D721Med (cell line): ENCODE data around the gene RSU1.

ENCODE experiments used
- DNase-seq: peaks from one replicate; pipeline ENCODE4 v3.0.0; 2011; ENCODE audit warnings: low spot score; ENCODE audit not compliant: insufficient read length
- FAIRE-seq: peaks from 2 replicates; lab custom pipeline; 2011; peaks lifted over from hg19 to GRCh38; lab: Jason Lieb, UNC
- CTCF ChIP-seq: IDR thresholded peaks from 2 replicates; pipeline ENCODE4 v1.5.1; 2012; ENCODE audit warnings: mild to moderate bottlenecking, control low read depth; ENCODE audit not compliant: insufficient read depth; ENCODE audit errors: missing control alignments

Gene RSU1

GRCh38 chr10:16732376-16732775, 84.8 kb downstream of the RSU1 start:
- TF ChIP-seq CTCF: no peak
- DNase-seq (no peak), FAIRE-seq (no peak)

GRCh38 chr10:16728266-16728665, 89.0 kb downstream of the RSU1 start:
- no peak for FAIRE-seq
- TF ChIP-seq CTCF: no peak
- DNase-seq: no peak

DNA sequence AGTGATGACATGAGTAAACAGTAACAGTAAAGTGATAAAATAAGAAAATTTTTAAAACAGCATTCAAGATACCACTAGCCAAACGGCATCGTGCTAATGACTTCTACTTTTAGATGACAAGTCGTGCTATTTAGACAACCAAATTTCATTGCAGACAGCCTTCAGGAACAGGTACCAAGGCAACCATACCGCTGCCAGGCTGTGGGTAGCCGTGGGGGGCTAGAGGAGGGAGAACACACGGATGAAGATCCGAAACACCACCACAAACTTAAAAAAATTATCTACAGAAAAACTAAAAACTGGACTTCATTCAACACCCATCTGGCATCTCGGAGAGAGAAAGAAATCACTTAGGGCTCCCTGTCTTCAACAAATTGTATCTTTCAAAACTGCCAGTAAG, 89.6 kb downstream of the RSU1 start:
- FAIRE-seq: no peak

DNA sequence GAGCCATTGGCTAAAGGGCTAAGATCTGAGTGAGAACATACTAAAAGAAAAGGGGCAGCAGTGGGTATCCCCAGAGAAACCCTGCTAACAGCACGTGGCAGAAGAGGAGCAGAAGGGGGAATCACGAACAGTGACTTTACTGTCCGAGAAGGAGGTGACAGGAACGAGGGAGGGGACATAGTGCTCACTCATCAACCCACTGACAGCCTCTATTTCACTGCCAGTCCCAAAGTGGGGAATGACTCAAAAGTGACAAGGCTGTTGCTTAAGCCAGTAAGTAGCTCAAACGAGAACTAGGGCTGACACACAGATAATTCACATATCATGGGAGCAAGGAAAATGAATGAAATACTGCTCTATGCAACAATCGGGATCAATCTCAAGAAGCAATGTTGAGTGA, 92.7 kb downstream of the RSU1 start:
- DNase-seq (no peak), FAIRE-seq (no peak)
- no peak for TF ChIP-seq CTCF

More for the DNA sequence above, 89.6 kb downstream of the RSU1 start:
- no peak for TF ChIP-seq CTCF
- DNase-seq: no peak

- no peak for FAIRE-seq
- no peak for TF ChIP-seq CTCF
These were observed 96.4 kb downstream of the RSU1 start for GRCh38 chr10:16720812-16721211.

DNA sequence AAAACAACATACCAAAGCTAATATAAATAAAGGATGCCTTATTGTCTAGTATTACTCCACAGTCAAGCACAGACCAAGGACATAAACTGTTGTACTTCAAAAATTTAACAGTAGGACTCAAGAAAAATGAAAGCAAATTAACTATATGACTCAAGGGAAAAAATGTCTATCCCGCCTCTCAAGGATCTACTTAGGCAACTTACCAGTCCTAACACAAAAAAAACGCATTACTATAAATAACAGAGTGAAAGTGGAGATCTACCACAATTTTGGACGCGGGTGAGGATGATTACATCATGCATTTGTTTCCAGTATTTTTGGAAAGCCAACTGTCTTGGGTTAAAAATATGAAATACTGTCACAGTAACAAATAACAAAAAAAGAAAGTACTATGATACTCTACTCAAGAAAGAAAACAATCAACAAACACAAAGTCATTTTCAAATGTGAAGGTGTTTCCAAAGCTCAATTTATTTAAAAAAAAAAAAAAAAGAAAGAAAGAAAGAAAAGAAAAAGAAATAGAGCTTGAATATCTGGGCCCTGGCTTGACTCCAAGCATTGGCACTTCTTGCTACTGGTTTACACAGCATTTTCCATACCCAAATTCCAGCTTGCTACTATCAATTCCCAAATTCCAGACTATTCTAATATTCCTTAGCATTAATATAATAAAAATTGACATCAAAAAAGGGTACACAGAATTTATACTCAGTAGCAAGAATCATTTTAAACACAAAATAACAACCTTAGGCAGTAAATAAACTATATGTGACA, 99.4 kb downstream of the RSU1 start:
- FAIRE-seq (no peak), DNase-seq (no peak)
- TF ChIP-seq CTCF: no peak

More at GRCh38 chr10:16720812-16721211, 96.4 kb downstream of the RSU1 start:
- DNase-seq: no peak

DNA sequence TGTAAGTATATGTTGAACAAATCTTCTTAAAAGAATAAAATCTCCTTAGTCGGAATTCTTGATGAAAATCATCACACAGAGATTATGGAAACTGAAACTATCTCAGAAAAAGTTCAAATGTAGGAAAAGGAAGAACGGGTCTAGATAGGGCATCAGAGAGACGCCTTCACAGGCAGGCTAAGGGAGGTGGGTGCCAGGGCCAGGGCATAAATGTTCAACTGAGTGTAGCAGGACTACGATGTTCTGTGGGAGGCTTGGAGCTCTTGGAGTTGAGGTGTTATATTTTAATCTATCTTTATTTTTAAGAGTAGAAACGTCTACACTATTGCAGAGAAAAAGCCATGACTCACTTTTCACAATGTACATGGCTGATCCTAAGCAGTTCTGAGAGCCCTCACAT, 101.2 kb downstream of the RSU1 start:
- FAIRE-seq: no peak
- TF ChIP-seq CTCF: no peak
- DNase-seq: no peak
